A172 (cell line): ENCODE data around the gene MAP3K20. TPM values are rescaled to one million over a fixed set of nuclear protein-coding genes. Genes with fewer than 3 reads are reported as not detected.
"Not testable (repeated sequence)": the region's sequence is repeated elsewhere in the genome, so short reads cannot be mapped to it uniquely, and the experiment has no call there.

Source experiments
- DNase-seq: peaks from one replicate; pipeline ENCODE4 v3.0.0-alpha.2; 2015; ENCODE audit warnings: low spot score
- total RNA-seq: library from RNA; depleted of rRNA; stranded (reverse); fragments of >200 nt; shearing (Covaris generic); gene quantifications from 2 replicates; pipeline ENCODE4 v1.2.3, GENCODE V29; 2014; rRNA removed

MAP3K20 gene
- total RNA-seq: 43.2 and 51.4 TPM in 2 replicates

DNA sequence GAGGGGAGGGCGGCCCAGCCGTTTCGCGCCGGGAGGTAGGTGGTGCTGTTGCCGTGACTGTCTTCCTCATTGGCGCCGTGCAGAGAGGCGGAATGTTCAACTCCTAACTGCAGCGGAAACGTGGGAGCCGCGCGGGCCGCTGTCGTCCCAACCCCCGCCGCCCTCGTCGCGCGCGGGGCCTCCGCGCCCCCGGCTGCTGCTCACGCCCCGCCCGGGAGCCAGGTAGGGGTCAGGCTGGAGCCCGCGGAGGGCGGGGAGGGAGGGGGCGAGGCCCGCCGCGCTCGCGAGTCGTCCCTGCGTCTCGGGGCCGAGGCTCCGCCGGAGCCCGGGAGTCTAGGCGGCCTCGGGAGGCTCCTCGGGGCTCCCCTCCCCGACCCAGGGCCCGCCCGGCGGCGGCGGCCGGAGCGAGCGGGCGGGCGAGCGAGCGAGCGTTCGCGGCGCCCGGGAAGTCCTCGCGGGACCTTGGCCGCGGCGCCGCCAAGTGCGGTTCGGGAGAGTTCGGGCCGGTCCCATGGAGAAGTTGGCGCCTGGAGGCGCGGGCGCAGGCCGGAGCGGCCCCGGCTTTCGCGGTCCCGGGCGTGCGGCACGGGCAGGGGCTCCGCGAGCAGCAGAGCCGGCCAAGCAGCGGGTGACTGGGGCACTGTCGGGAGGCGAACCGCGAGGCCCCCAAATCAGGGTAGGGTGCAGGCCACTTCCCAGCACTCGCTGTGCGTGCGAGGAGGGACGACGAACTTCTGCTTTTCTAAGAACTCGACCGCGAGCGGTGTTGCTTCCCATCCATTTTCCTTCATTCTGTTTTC, at the start of gene MAP3K20:
Gene MAP3K20, plus strand, starts transcription at position 66 of the 800 bp plus-strand sequence. CDS start 15,186 bp downstream, outside the sequence.
- DNase-seq: peak; percentile 42

- DNase-seq: no peak
Observed at GRCh38 chr2:173026479-173026878, 49.2 kb upstream of the MAP3K20 start.

- DNase-seq: peak; percentile 79
Observed at GRCh38 chr2:173027181-173028128, 48.2 kb upstream of the MAP3K20 start.

DNA sequence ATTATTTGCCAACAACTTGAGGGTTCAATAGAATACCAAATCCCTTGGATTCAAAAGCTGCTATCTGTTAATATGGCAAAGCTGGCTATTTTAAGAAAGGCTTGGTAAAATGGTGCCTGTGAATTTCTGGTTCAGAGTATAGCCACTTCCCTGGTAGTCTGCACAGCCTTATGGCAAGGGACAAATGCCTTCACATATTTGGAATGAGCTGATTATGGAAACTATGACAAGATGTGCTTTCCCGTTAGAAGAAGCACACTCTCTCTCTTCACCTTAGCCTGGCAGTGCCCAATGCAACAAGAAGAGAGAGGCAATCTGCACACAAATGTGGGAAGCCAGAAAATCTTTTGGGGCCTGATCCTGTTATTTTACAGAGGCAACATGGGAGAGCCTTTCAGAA, 47.5 kb upstream of the MAP3K20 start:
- DNase-seq: no peak

- no peak for DNase-seq
Observed at GRCh38 chr2:173028671-173029070, 47.0 kb upstream of the MAP3K20 start.

DNA sequence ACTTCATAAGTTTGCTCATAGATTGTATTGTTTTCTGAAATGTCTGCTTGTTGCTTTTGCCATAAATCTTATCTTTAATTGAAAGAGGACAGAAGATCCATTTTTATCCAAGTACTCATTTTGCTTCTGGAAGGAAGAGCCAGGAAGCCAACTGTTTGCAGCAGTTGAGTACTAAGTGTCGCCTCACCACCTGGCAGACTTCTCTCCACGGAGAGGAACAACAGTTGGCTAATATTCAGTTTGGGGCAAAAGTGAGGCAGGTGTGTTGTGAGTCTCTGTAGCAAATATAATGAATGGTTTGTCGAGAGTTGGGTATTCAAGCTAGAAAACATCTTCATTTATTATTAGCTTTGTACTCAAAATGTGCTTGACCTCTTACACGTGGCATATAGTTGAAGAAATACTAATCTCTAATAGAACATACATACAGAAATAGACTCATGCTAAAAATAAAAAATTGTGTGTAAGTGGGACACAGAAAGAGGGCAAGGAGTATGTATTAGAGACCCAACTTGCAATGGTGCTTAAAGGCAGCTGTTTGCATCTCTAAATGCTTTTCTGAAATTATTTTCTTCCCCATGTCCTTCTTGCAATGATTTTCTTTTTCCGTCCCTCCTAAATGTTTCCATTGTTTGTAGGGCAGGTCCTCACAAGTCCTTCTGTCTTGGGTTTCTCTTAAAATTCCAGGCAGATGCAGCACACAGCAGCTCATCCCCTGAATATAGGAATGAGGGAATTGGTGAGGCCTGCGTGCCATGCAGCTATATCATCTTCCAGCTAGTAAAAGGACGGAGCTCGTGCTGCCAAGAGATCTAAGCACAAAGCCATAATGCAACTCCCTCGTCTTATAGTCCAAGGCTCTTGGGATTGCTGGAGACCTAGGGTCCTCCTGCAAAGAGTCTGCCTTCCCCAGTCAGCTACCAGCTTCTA, 44.8 kb upstream of the MAP3K20 start:
- no peak for DNase-seq

DNA sequence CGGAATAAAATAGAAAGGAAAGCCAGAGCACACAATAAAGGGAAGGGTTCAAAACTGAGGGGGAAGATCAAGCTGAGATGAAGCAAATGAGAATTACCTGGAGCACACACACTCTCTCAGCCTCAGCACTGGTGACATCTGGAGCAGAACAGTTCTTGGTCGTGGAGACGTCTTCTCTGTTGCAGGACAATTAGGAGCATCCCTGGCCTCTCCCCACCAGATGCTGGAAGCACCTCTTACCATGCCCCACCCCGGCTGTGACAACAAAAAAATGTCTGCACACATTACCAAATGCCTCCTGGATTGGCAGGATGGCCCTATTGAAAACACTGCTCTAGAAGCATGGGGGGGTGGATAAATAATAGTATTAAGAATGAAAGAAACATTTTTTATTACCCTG, 43.6 kb upstream of the MAP3K20 start:
- no peak for DNase-seq

- DNase-seq: no peak
Observed at GRCh38 chr2:173033084-173033483, 42.6 kb upstream of the MAP3K20 start.

GRCh38 chr2:173034143-173034542, 41.5 kb upstream of the MAP3K20 start:
- DNase-seq: no peak

GRCh38 chr2:173037245-173038120, 38.2 kb upstream of the MAP3K20 start:
- no peak for DNase-seq

- not testable (repeated sequence) for DNase-seq
Observed at GRCh38 chr2:173038257-173038656, 37.4 kb upstream of the MAP3K20 start.

GRCh38 chr2:173040729-173041128, 34.9 kb upstream of the MAP3K20 start:
- no peak for DNase-seq

- no peak for DNase-seq
Observed at GRCh38 chr2:173043476-173043875, 32.2 kb upstream of the MAP3K20 start.

DNA sequence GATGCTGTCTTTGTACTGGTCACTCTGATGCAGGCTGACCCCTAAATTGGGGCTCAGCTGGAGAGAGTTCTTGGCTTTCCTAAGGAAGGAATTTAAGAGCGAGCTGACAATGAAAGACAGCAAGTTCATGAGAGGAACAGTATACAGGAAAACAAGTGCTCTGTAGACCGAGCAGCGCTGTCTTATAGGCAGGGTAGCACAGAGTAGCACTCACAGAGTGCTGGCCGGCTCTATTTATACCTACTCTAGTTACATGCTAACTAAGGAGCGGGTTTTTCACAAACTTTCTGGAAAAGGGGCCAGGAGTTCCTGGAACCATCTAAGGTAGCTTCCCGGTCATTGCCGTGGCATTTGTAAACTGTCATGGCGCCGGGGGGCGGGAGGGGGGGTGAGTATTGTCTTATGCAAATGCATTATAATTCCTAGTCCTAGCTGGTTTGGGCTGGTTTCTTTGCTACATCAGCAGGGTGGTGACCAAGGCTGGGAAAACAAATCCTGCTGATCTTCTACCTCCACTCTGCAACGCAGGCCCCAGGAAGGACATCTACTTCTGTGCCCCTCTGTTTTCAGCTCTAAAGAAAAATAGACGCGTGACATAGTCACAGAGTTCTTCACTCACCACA, 31.6 kb upstream of the MAP3K20 start:
- DNase-seq: no peak

GRCh38 chr2:173044686-173045085, 31.0 kb upstream of the MAP3K20 start:
- DNase-seq: no peak

DNA sequence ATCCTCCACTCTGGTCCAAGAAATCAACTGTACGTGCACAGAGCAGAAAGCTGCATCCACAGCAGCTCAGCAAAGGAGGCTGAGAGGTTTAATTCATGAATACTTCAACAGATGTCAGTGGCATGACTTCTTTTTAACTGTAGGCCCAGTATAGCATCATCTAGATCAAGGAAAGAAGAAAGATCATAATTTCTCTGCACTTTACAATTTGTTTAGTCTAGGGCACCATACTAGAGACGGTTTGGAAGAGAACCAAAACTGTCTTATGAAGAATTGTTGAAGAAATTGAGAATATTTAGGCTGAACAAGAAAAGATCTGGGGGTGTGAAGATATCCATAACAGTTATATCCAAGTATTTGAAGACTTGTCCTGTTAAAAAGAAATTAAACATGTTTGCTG, 30.5 kb upstream of the MAP3K20 start:
- DNase-seq: no peak

GRCh38 chr2:173048522-173048896, 27.1 kb upstream of the MAP3K20 start:
- DNase-seq: no peak

GRCh38 chr2:173048897-173049661, 26.6 kb upstream of the MAP3K20 start:
- DNase-seq: peak; percentile 99

GRCh38 chr2:173049831-173050230, 25.8 kb upstream of the MAP3K20 start:
- DNase-seq: no peak
